Measurements from ENCODE around the gene PHC2. TPM values are rescaled to one million over a fixed set of nuclear protein-coding genes. Genes with fewer than 3 reads are reported as not detected.

PHC2 gene
- total and polyA plus RNA-seq, 9 of the 15 experiments (the other 6 are each of a cell fraction or from before 2014, with no cell fraction given), result 3.1 to 67.6 (median 34.6) TPM

DNA sequence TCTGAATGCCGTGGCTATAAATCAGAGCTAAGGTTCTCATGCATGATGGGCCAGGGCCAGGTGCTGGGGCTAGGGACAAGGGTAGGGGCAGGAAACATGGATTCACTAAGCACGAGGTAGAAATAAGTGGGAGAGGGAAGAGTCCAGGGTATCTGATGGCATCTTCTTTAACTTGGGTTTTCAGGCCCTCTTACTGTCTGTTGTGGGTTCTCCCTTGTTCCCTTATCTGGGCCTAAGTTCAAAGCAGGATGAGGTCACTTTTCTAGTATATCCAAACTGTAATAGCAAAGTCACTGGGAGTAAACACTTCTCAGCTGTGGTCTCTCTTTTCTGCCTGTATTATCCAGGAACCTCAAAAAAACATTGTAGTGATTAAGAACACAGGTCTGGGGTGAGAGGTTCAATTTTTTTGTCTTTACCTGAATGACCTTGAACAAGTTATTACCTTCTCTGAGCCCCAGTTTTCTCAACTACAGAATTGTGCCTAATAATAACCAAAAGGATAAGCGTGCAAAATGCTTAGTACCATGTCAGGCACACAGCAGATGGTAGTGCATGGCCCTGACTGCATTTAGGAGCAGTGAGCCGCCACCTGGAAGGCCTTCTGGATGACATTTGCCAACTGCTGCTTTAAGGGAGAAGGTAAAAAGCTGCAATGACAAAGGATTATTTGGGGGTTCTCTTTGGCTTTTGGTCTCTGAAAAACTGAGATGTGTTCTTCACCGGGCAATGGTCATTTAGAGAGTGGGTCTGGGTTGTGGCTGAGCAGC, 56.4 kb downstream of the PHC2 start (continued):
- TF ChIP-seq, protein P1, sequence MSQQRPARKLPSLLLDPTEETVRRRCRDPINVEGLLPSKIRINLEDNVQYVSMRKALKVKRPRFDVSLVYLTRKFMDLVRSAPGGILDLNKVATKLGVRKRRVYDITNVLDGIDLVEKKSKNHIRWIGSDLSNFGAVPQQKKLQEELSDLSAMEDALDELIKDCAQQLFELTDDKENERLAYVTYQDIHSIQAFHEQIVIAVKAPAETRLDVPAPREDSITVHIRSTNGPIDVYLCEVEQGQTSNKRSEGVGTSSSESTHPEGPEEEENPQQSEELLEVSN (IDR thresholded peaks at IDR 0.05; ENCODE audit: borderline replicate concordance in 1 of 2, extremely low read depth in 1 of 2, insufficient read depth in 1 of 2, insufficient read length in 1 of 2, low read depth in 1 of 2, low read length in 1 of 2, poor library complexity in 1 of 2, severe bottlenecking in 1 of 2), result peak in 1 of 2 experiments; percentile 63
- no peak for TF ChIP-seq CEBPB (tag; IDR thresholded peaks at IDR 0.05)
- no peak for TF ChIP-seq ZNF354B (CRISPR knock-in tag; IDR thresholded peaks at IDR 0.05)
- TF ChIP-seq CHCHD3 (CRISPR knock-in tag; IDR thresholded peaks at IDR 0.05), result no peak
- TF ChIP-seq RBM15 (IDR thresholded peaks at IDR 0.05; ENCODE audit: insufficient read depth, low read length), result no peak
- TF ChIP-seq NUFIP1 (IDR thresholded peaks at IDR 0.05; ENCODE audit: partially characterized antibody), result no peak
- TF ChIP-seq, protein P2, sequence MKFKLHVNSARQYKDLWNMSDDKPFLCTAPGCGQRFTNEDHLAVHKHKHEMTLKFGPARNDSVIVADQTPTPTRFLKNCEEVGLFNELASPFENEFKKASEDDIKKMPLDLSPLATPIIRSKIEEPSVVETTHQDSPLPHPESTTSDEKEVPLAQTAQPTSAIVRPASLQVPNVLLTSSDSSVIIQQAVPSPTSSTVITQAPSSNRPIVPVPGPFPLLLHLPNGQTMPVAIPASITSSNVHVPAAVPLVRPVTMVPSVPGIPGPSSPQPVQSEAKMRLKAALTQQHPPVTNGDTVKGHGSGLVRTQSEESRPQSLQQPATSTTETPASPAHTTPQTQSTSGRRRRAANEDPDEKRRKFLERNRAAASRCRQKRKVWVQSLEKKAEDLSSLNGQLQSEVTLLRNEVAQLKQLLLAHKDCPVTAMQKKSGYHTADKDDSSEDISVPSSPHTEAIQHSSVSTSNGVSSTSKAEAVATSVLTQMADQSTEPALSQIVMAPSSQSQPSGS (CRISPR knock-in tag; IDR thresholded peaks at IDR 0.05), result 0 out of 2 replicates have a peak, but pooled peaks have one; percentile 73
- TF ChIP-seq, protein P3, sequence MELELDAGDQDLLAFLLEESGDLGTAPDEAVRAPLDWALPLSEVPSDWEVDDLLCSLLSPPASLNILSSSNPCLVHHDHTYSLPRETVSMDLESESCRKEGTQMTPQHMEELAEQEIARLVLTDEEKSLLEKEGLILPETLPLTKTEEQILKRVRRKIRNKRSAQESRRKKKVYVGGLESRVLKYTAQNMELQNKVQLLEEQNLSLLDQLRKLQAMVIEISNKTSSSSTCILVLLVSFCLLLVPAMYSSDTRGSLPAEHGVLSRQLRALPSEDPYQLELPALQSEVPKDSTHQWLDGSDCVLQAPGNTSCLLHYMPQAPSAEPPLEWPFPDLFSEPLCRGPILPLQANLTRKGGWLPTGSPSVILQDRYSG (tag; conservative IDR thresholded peaks at IDR 0.05; ENCODE audit: low read depth), result no peak
- TF ChIP-seq, protein P4, sequence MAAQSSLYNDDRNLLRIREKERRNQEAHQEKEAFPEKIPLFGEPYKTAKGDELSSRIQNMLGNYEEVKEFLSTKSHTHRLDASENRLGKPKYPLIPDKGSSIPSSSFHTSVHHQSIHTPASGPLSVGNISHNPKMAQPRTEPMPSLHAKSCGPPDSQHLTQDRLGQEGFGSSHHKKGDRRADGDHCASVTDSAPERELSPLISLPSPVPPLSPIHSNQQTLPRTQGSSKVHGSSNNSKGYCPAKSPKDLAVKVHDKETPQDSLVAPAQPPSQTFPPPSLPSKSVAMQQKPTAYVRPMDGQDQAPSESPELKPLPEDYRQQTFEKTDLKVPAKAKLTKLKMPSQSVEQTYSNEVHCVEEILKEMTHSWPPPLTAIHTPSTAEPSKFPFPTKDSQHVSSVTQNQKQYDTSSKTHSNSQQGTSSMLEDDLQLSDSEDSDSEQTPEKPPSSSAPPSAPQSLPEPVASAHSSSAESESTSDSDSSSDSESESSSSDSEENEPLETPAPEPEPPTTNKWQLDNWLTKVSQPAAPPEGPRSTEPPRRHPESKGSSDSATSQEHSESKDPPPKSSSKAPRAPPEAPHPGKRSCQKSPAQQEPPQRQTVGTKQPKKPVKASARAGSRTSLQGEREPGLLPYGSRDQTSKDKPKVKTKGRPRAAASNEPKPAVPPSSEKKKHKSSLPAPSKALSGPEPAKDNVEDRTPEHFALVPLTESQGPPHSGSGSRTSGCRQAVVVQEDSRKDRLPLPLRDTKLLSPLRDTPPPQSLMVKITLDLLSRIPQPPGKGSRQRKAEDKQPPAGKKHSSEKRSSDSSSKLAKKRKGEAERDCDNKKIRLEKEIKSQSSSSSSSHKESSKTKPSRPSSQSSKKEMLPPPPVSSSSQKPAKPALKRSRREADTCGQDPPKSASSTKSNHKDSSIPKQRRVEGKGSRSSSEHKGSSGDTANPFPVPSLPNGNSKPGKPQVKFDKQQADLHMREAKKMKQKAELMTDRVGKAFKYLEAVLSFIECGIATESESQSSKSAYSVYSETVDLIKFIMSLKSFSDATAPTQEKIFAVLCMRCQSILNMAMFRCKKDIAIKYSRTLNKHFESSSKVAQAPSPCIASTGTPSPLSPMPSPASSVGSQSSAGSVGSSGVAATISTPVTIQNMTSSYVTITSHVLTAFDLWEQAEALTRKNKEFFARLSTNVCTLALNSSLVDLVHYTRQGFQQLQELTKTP (IDR thresholded peaks at IDR 0.05; ENCODE audit: low read depth in 1 of 2, partially characterized antibody in 2 of 2), result no peak
- peak; percentile 53; the same call in 1 of the 2 replicates for TF ChIP-seq SMARCA4 (IDR thresholded peaks at IDR 0.05)
- TF ChIP-seq EHMT2 (IDR thresholded peaks at IDR 0.05), result no peak
- TF ChIP-seq NFE2 (IDR thresholded peaks at IDR 0.05; ENCODE audit: low read depth), result peak; percentile 68
- TF ChIP-seq, protein P5, sequence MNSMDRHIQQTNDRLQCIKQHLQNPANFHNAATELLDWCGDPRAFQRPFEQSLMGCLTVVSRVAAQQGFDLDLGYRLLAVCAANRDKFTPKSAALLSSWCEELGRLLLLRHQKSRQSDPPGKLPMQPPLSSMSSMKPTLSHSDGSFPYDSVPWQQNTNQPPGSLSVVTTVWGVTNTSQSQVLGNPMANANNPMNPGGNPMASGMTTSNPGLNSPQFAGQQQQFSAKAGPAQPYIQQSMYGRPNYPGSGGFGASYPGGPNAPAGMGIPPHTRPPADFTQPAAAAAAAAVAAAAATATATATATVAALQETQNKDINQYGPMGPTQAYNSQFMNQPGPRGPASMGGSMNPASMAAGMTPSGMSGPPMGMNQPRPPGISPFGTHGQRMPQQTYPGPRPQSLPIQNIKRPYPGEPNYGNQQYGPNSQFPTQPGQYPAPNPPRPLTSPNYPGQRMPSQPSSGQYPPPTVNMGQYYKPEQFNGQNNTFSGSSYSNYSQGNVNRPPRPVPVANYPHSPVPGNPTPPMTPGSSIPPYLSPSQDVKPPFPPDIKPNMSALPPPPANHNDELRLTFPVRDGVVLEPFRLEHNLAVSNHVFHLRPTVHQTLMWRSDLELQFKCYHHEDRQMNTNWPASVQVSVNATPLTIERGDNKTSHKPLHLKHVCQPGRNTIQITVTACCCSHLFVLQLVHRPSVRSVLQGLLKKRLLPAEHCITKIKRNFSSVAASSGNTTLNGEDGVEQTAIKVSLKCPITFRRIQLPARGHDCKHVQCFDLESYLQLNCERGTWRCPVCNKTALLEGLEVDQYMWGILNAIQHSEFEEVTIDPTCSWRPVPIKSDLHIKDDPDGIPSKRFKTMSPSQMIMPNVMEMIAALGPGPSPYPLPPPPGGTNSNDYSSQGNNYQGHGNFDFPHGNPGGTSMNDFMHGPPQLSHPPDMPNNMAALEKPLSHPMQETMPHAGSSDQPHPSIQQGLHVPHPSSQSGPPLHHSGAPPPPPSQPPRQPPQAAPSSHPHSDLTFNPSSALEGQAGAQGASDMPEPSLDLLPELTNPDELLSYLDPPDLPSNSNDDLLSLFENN (IDR thresholded peaks at IDR 0.05; ENCODE audit: low read depth in 2 of 2, low read length in 2 of 2), result 0 out of 4 replicates have a peak, but pooled peaks of 1 of the 2 experiments have one; percentile 18
- TF ChIP-seq EWSR1 (IDR thresholded peaks at IDR 0.05; ENCODE audit: borderline replicate concordance, low read depth, partially characterized antibody), result no peak

Data from K562 (cell line).